Adrenal gland (tissue), 5 donors: ENCODE data around the gene RPUSD3.

ENCODE experiments used
- POLR2A ChIP-seq, 2 donors: fragments of 450-650 bp; IDR thresholded peaks; one replicate each; pipeline ENCODE4 v1.6.1; 2017; ENCODE audit warnings: antibody characterized with exemption in 2 of 2, mild to moderate bottlenecking in 2 of 2, moderate library complexity in 1 of 2
- TF ChIP-seq, protein P1 (sequence below), 6 experiments: fragments of 450-650 bp in 4 of 6; fragments of 200-600 bp in 2 of 6; sonication (generic) in 1 of 6; IDR thresholded peaks; 1 replicate in 5 of 6; 2 replicates in 1 of 6; pipeline versions ENCODE4 v1.5.1 to v1.8.0; 2016 to 2021; ENCODE audit warnings: antibody characterized with exemption in 6 of 6, mild to moderate bottlenecking in 2 of 6, moderate library complexity in 1 of 6
- donor health status: DM: no; HTN: no; CAD: no.

DNA sequence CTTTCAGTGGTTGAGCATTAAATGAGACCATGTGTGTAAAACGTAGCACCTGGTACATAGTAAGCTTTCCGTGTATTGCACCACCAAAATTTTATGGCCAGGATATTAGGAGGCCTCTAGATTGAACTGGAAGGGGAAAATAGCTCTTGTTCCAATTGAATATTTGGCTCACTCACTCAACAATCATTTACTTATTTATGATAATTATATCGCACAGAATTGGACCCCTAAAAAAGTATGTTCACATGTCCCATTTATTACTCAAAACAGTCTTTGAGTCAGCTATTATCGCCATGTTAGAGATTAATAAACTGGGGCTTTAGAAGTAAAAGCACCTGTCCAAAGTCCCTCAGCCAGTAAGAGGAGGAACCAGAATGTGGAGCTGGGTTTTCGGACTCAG lies 38.8 kb downstream of the RPUSD3 start:
- TF ChIP-seq, protein P1, sequence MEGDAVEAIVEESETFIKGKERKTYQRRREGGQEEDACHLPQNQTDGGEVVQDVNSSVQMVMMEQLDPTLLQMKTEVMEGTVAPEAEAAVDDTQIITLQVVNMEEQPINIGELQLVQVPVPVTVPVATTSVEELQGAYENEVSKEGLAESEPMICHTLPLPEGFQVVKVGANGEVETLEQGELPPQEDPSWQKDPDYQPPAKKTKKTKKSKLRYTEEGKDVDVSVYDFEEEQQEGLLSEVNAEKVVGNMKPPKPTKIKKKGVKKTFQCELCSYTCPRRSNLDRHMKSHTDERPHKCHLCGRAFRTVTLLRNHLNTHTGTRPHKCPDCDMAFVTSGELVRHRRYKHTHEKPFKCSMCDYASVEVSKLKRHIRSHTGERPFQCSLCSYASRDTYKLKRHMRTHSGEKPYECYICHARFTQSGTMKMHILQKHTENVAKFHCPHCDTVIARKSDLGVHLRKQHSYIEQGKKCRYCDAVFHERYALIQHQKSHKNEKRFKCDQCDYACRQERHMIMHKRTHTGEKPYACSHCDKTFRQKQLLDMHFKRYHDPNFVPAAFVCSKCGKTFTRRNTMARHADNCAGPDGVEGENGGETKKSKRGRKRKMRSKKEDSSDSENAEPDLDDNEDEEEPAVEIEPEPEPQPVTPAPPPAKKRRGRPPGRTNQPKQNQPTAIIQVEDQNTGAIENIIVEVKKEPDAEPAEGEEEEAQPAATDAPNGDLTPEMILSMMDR (IDR thresholded peaks at IDR 0.05), result no peak
- no peak for TF ChIP-seq POLR2A (IDR thresholded peaks at IDR 0.05)
